ENCODE results near the gene ZG16B. TPM values are rescaled to one million over a fixed set of nuclear protein-coding genes. Genes with fewer than 3 reads are reported as not detected.

Gene ZG16B
- total and polyA plus RNA-seq, 2 of the 8 experiments (the other 6 are each of a cell fraction or from before 2014, with no cell fraction given), result 0.11 TPM; not detected in 1

GRCh38 chr16:2828876-2829430 is 1.1 kb upstream of the ZG16B start:
- Histone ChIP-seq H2BK15ac (ENCODE audit: low read length) (no peak overlapping the region), H3K23ac (ENCODE audit: insufficient read length) (no peak overlapping the region)
- 91% methylated on average over 17 of the region's 17 CpGs; no CpG with 5 or more reads in 1 of the 2 experiments for WGBS, 2 experiments (ENCODE audit: extremely low coverage in 1 of 2, insufficient coverage in 1 of 2, insufficient read length in 1 of 2, insufficient replicate concordance in 2 of 2, low coverage in 1 of 2, low lambda C conversion rate in 2 of 2, missing lambda C conversion rate in 1 of 2)
- TF ChIP-seq CTBP2 (IDR thresholded peaks at IDR 0.05; ENCODE audit: borderline replicate concordance, insufficient read depth, insufficient read length, low read length), result no peak
- TF ChIP-seq RBBP5 (IDR thresholded peaks at IDR 0.05; ENCODE audit: borderline replicate concordance, low read depth, low read length), result no peak
- no peak for TF ChIP-seq RXRA (IDR thresholded peaks at IDR 0.05; ENCODE audit: insufficient read depth, low read depth, low read length)
- no peak for TF ChIP-seq CHD1 (IDR thresholded peaks at IDR 0.05; ENCODE audit: low read depth, low read length)
- no peak for TF ChIP-seq POLR2A (IDR thresholded peaks at IDR 0.05; ENCODE audit: control extremely low read depth in 1 of 2, low read depth in 2 of 2, low read length in 2 of 2)
- TF ChIP-seq CHD2 (IDR thresholded peaks at IDR 0.05; ENCODE audit: low read length), result no peak
- no peak for TF ChIP-seq CREB1 (IDR thresholded peaks at IDR 0.05)
- no peak for TF ChIP-seq POU5F1 (IDR thresholded peaks at IDR 0.05; ENCODE audit: low read depth, low read length)
- no peak for TF ChIP-seq HDAC6 (IDR thresholded peaks at IDR 0.05; ENCODE audit: low read depth, low read length)
- no peak for TF ChIP-seq RFX5 (IDR thresholded peaks at IDR 0.05; ENCODE audit: borderline replicate concordance, low read depth, low read length)
- TF ChIP-seq GTF2F1 (IDR thresholded peaks at IDR 0.05; ENCODE audit: borderline replicate concordance, low read depth, low read length), result no peak
- no peak for TF ChIP-seq ZNF274 (IDR thresholded peaks at IDR 0.05; ENCODE audit: borderline replicate concordance, extremely low read depth, low read length)
- TF ChIP-seq USF2 (IDR thresholded peaks at IDR 0.05; ENCODE audit: low read length), result no peak
- TF ChIP-seq KDM1A (IDR thresholded peaks at IDR 0.05; ENCODE audit: borderline replicate concordance, low read length), result no peak

More at GRCh38 chr16:2828876-2829430, 1.1 kb upstream of the ZG16B start:
- no peaks in the 10 kb centered on the region for H4K20me1 ChIP-seq (replicated peaks in 1 of 2; ENCODE audit: control insufficient read depth in 1 of 2, insufficient read depth in 2 of 2, low read length in 2 of 2)
- no peak overlapping the region for H3K9ac ChIP-seq (replicated peaks in 1 of 4; ENCODE audit: extremely low read depth in 1 of 4, low read depth in 3 of 4, low read length in 3 of 4)
- H3K36me3 ChIP-seq (ENCODE audit: control insufficient read depth in 2 of 4, insufficient read depth in 4 of 4, low read length in 3 of 4), result no peaks in the 10 kb centered on the region
- ChIA-PET CTCF (ENCODE audit: partially characterized antibody) (interaction anchor here (1.8 to 3.3 kb wide), 2 partner anchors 10 to 25 kb away, joined by 7 to 14 read pairs; no protein-coding TSS in a partner anchor), POLR2A (ENCODE audit: partially characterized antibody) (no interaction called here)
- no peak overlapping the region for H3K56ac ChIP-seq (replicated peaks; ENCODE audit: insufficient read length, low read depth, low read length)
- no peak overlapping the region for H4K8ac ChIP-seq (ENCODE audit: extremely low read depth, insufficient read depth, low read length)
- no peak overlapping the region for H4K5ac ChIP-seq (ENCODE audit: insufficient read length, low read depth, low read length)
- no peak overlapping the region for H4K91ac ChIP-seq (replicated peaks; ENCODE audit: insufficient read length, low read length)
- H3K4me1 ChIP-seq (replicated peaks in 1 of 4; ENCODE audit: control insufficient read depth in 3 of 4, insufficient read depth in 4 of 4, low read length in 3 of 4), result no peaks in the 10 kb centered on the region
- no peak overlapping the region for H2BK12ac ChIP-seq (ENCODE audit: low read depth, low read length)
- no peaks in the 10 kb centered on the region for H3K79me1 ChIP-seq (ENCODE audit: low read depth, low read length)
- H2BK5ac ChIP-seq (ENCODE audit: low read depth, low read length), result no peak overlapping the region
- H3K27me3 ChIP-seq (replicated peaks in 1 of 4; ENCODE audit: control insufficient read depth in 3 of 4, extremely low read depth in 1 of 4, insufficient read depth in 3 of 4, low read length in 3 of 4), result no peaks in the 10 kb centered on the region
- DNase-seq (ENCODE audit: low read depth in 1 of 2, low spot score in 2 of 2), result no peak
- no peak overlapping the region for H3K4ac ChIP-seq (replicated peaks; ENCODE audit: insufficient read length, low read depth, low read length)
- H3K4me3 ChIP-seq (ENCODE audit: extremely low read depth in 1 of 4, insufficient read depth in 2 of 4, low read depth in 3 of 4, low read length in 4 of 4), result no peak overlapping the region
- no peaks in the 10 kb centered on the region for H3K9me3 ChIP-seq (ENCODE audit: insufficient read depth in 2 of 2, low read depth in 1 of 2, low read length in 1 of 2)
- H3K14ac ChIP-seq (ENCODE audit: insufficient read length), result no peak overlapping the region
- H3K18ac ChIP-seq (ENCODE audit: extremely low read depth, low read length), result no peak overlapping the region
- H2BK120ac ChIP-seq (replicated peaks; ENCODE audit: low read depth, low read length), result no peak overlapping the region
- H2AK5ac ChIP-seq (ENCODE audit: low read depth, low read length), result no peak overlapping the region
- H3K27ac ChIP-seq (ENCODE audit: low read depth, low read length), result no peak overlapping the region
- no peak overlapping the region for H2BK20ac ChIP-seq (ENCODE audit: low read length)
- H3K79me2 ChIP-seq (ENCODE audit: control insufficient read depth in 1 of 2, insufficient read depth in 2 of 2, low read length in 2 of 2), result no peaks in the 10 kb centered on the region
- H3K23me2 ChIP-seq (ENCODE audit: low read depth, low read length), result no peaks in the 10 kb centered on the region
- no peak for FAIRE-seq
- no peak overlapping the region for H3K4me2 ChIP-seq (ENCODE audit: insufficient read depth in 1 of 2, low read depth in 2 of 2, low read length in 2 of 2)
- no peak overlapping the region for H2AFZ ChIP-seq (ENCODE audit: low read length)

Data from H1 (cell line).